ENCODE results near the gene TAF15. TPM values are rescaled to one million over a fixed set of nuclear protein-coding genes. Genes with fewer than 3 reads are reported as not detected.
A peak's percentile ranks its signal among the peaks of the same experiment; 100 is the strongest.

Gene TAF15
- total and polyA plus RNA-seq, 2 of the 13 experiments (the other 11 are each of a cell fraction or from before 2014, with no cell fraction given) = 25.2 to 26.5 TPM

DNA sequence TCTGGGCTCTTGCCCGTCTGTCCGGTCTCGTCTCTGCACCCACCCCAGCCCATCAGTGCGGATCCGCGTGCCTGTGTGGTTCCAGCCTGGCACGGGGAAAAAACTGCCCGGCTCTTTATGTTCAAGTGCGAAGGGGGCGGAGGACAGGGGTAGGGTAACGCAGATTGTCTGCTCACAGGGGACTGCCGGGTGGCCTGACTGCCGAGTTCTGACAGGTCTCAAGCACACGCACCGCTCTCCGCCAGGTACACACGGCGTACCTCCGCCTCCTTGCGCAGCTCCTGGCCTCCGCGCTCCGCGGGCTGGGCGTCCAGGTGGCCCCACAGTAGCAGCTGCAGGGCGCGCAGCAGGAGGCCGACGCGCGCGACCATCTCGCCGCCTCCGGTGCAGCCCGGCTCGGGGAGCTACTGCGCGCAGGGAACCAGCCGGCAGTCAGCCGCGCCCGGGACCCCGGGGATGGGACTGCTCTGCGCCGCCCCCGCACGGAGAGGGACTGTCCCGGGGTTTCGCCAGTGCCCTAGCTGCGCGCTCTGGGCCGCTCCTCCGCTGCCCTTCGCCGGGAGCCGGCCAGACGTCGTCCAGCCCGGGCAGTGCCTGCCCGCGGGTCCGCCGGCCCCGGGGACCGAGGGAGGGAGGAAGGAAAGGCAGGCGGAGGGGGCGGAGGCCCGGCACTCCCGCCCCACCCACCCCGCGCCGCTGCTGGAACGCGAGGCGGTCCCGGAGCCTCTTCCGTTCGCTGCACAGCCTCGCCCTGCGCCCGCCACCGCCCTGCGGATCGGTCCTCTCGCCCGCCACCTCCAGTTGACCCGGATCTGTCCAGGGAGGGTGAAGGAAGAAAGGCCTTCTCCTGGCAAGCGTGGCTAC is 14.0 kb upstream of the TAF15 start, which contains the start of gene MMP28:
Gene MMP28, minus strand, starts transcription at position 635 of the 864 bp plus-strand sequence. Its CDS starts 264 bp downstream, at position 371.
- Histone ChIP-seq H3K4me1 (ENCODE audit: insufficient read depth, low read length) (peaks cover 6% of the 10 kb centered on the region; the same call in 1 of the 2 replicates), H3K27ac (ENCODE audit: extremely low read length, insufficient read depth, low read length) (no peak within 1 kb of the TSS), H3K4me2 (ENCODE audit: low read depth, low read length) (peak within 1 kb of the TSS; percentile 67), H4K20me1 (ENCODE audit: insufficient read depth, low read length) (no peaks in the 10 kb centered on the region), H3K4me3 (replicated peaks in 1 of 3; ENCODE audit: insufficient read depth in 1 of 3, low read depth in 2 of 3, low read length in 3 of 3) (peak within 1 kb of the TSS; percentile 12 to 54 (median 39); a peak in 4 of 6 replicates), H3K79me2 (ENCODE audit: insufficient read depth, low read length) (no peaks in the 10 kb centered on the region), H3K27me3 (ENCODE audit: control insufficient read depth in 1 of 2, insufficient read depth in 2 of 2, low read length in 2 of 2) (peaks cover 13 to 69% of the 10 kb centered on the region in 2 experiments; a peak in 4 of 5 replicates), H3K9me3 (ENCODE audit: low read length) (no peaks in the 10 kb centered on the region), H3K36me3 (replicated peaks in 1 of 2; ENCODE audit: control insufficient read depth in 1 of 2, insufficient read depth in 2 of 2, low read length in 2 of 2) (no peaks in the 10 kb centered on the region), H2AFZ (ENCODE audit: low read length) (no peak within 1 kb of the TSS), H3K9ac (ENCODE audit: insufficient read depth, low read depth, low read length) (no peak within 1 kb of the TSS)
- 0 out of 2 replicates have a peak, but pooled peaks have one; percentile 8 for TF ChIP-seq EZH2 (conservative IDR thresholded peaks at IDR 0.05; ENCODE audit: low read depth, low read length)
- peak; percentile 52 for TF ChIP-seq HNRNPLL (IDR thresholded peaks at IDR 0.05; ENCODE audit: low read depth, low read length, poor library complexity, severe bottlenecking)
- no peak for TF ChIP-seq ZNF616 (CRISPR knock-in tag; IDR thresholded peaks at IDR 0.05; ENCODE audit: low read depth)
- peak; percentile 78; the same call in 1 of the 2 replicates for TF ChIP-seq MTF2 (CRISPR knock-in tag; IDR thresholded peaks at IDR 0.05; ENCODE audit: borderline replicate concordance)
- TF ChIP-seq, protein P1, sequence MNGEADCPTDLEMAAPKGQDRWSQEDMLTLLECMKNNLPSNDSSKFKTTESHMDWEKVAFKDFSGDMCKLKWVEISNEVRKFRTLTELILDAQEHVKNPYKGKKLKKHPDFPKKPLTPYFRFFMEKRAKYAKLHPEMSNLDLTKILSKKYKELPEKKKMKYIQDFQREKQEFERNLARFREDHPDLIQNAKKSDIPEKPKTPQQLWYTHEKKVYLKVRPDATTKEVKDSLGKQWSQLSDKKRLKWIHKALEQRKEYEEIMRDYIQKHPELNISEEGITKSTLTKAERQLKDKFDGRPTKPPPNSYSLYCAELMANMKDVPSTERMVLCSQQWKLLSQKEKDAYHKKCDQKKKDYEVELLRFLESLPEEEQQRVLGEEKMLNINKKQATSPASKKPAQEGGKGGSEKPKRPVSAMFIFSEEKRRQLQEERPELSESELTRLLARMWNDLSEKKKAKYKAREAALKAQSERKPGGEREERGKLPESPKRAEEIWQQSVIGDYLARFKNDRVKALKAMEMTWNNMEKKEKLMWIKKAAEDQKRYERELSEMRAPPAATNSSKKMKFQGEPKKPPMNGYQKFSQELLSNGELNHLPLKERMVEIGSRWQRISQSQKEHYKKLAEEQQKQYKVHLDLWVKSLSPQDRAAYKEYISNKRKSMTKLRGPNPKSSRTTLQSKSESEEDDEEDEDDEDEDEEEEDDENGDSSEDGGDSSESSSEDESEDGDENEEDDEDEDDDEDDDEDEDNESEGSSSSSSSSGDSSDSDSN (CRISPR knock-in tag; IDR thresholded peaks at IDR 0.05) = peak; percentile 71; the same call in 1 of the 2 replicates
- TF ChIP-seq, protein P2, sequence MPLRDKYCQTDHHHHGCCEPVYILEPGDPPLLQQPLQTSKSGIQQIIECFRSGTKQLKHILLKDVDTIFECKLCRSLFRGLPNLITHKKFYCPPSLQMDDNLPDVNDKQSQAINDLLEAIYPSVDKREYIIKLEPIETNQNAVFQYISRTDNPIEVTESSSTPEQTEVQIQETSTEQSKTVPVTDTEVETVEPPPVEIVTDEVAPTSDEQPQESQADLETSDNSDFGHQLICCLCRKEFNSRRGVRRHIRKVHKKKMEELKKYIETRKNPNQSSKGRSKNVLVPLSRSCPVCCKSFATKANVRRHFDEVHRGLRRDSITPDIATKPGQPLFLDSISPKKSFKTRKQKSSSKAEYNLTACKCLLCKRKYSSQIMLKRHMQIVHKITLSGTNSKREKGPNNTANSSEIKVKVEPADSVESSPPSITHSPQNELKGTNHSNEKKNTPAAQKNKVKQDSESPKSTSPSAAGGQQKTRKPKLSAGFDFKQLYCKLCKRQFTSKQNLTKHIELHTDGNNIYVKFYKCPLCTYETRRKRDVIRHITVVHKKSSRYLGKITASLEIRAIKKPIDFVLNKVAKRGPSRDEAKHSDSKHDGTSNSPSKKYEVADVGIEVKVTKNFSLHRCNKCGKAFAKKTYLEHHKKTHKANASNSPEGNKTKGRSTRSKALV (CRISPR knock-in tag; IDR thresholded peaks at IDR 0.05) = peak; percentile 98
- TF ChIP-seq, protein P3, sequence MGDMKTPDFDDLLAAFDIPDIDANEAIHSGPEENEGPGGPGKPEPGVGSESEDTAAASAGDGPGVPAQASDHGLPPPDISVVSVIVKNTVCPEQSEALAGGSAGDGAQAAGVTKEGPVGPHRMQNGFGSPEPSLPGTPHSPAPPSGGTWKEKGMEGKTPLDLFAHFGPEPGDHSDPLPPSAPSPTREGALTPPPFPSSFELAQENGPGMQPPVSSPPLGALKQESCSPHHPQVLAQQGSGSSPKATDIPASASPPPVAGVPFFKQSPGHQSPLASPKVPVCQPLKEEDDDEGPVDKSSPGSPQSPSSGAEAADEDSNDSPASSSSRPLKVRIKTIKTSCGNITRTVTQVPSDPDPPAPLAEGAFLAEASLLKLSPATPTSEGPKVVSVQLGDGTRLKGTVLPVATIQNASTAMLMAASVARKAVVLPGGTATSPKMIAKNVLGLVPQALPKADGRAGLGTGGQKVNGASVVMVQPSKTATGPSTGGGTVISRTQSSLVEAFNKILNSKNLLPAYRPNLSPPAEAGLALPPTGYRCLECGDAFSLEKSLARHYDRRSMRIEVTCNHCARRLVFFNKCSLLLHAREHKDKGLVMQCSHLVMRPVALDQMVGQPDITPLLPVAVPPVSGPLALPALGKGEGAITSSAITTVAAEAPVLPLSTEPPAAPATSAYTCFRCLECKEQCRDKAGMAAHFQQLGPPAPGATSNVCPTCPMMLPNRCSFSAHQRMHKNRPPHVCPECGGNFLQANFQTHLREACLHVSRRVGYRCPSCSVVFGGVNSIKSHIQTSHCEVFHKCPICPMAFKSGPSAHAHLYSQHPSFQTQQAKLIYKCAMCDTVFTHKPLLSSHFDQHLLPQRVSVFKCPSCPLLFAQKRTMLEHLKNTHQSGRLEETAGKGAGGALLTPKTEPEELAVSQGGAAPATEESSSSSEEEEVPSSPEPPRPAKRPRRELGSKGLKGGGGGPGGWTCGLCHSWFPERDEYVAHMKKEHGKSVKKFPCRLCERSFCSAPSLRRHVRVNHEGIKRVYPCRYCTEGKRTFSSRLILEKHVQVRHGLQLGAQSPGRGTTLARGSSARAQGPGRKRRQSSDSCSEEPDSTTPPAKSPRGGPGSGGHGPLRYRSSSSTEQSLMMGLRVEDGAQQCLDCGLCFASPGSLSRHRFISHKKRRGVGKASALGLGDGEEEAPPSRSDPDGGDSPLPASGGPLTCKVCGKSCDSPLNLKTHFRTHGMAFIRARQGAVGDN (CRISPR knock-in tag; IDR thresholded peaks at IDR 0.05) = peak; percentile 52; the same call in 1 of the 2 replicates
- no peak for TF ChIP-seq ZNF747 (CRISPR knock-in tag; IDR thresholded peaks at IDR 0.05; ENCODE audit: borderline replicate concordance)
- TF ChIP-seq ZNF777 (CRISPR knock-in tag; IDR thresholded peaks at IDR 0.05) = peak; percentile 82
- 0 out of 2 replicates have a peak, but pooled peaks have one; percentile 21 for TF ChIP-seq ZFP91 (CRISPR knock-in tag; IDR thresholded peaks at IDR 0.05; ENCODE audit: borderline replicate concordance)
- in situ Hi-C loops (cut with HindIII; ENCODE audit: extremely low pct_ligation_motif_present, low pct_unique_long_range_greater_than_20kb) = no loop called here
- intact Hi-C loops (cut with micrococcal nuclease; ENCODE audit: unreplicated experiment) = no loop called here
- no TSS peak for BruUV-seq (replicated peaks)
- DNase-seq (ENCODE audit: low spot score) (no peak), ATAC-seq (peak; percentile 79), FAIRE-seq (no peak)
- CTCF ChIA-PET (ENCODE audit: low intra/inter-chr PET ratio, low total read pairs) = no interaction called here
- POLR2A ChIA-PET = interaction anchor here (0.6 to 1.3 kb wide), 2 partner anchors 14 to 188 kb away, joined by 3 to 5 read pairs; partner anchors contain the start of gene TAF15
- WGBS (ENCODE audit: low lambda C conversion rate) = 0% methylated on average over 1 of the region's 89 CpGs

Measured in HepG2 (cell line).